ENCODE data around the gene CCDC149.

- TF ChIP-seq CTCF (IDR thresholded peaks at IDR 0.05; ENCODE audit: low read depth, low read length) (no peak), EZH2phosphoT487 (IDR thresholded peaks at IDR 0.05; ENCODE audit: low read depth) (no peak)
These were observed 138.4 kb downstream of the CCDC149 start for GRCh38 chr4:24774452-24774851.
